ENCODE results near the gene PTPN4.

- no peak for TF ChIP-seq CTCF (IDR thresholded peaks at IDR 0.05)
- no peak for TF ChIP-seq POLR2A (IDR thresholded peaks at IDR 0.05)
Observed at GRCh38 chr2:119941388-119941787, 181.7 kb downstream of the PTPN4 start.

All from testis (tissue), 2 donors.